OCI-LY7 (cell line): ENCODE data around the gene ALG14. TPM values are rescaled to one million over a fixed set of nuclear protein-coding genes. Genes with fewer than 3 reads are reported as not detected.
A peak's percentile ranks its signal among the peaks of the same experiment; 100 is the strongest.

Experiments used
- BruUV-seq: library from RNA; stranded (reverse); fragments of 400-500 nt; replicated peaks from 2 replicates; lab custom pipeline; 2021; lab: Mats Ljungman, UMichigan
- CTCF ChIA-PET: fragments of 300-600 bp; sonication (Branson Sonifier 250); formaldehyde crosslinking; loops from one replicate; lab custom pipeline; 2022; ENCODE audit warnings: antibody characterized with exemption; ENCODE audit not compliant: unreplicated experiment; lab: Charles Lee
- POLR2A ChIA-PET: fragments of 300-600 bp; sonication (Branson Sonifier 250); formaldehyde crosslinking; loops from one replicate; lab custom pipeline; 2022; ENCODE audit warnings: antibody characterized with exemption; lab: Charles Lee
- DNase-seq: peaks from one replicate; pipeline ENCODE4 v3.0.0-alpha.2; 2015; ENCODE audit warnings: low spot score
- H2AFZ ChIP-seq: fragments of 200-600 bp; sonication (generic), shearing (Covaris generic); 2 replicates; pipeline ENCODE4 v1.6.1; 2014; ENCODE audit warnings: mild to moderate bottlenecking, antibody characterized with exemption, low read length, moderate library complexity
- H3K27ac ChIP-seq: fragments of 200-600 bp; sonication (generic); 2 replicates; pipeline ENCODE4 v1.5.1; 2014; ENCODE audit warnings: mixed run types, low read depth, mild to moderate bottlenecking, moderate library complexity, low read length, inconsistent platforms; ENCODE audit not compliant: poor library complexity, severe bottlenecking
- H3K36me3 ChIP-seq: fragments of 200-600 bp; sonication (generic); 2 replicates; pipeline ENCODE4 v1.6.1; 2014; ENCODE audit warnings: mild to moderate bottlenecking, antibody characterized with exemption, low read length, moderate library complexity, mixed read lengths; ENCODE audit not compliant: insufficient read depth
- H3K4me1 ChIP-seq: fragments of 200-600 bp; sonication (generic); 2 replicates; pipeline ENCODE4 v1.5.1; 2014; ENCODE audit warnings: mild to moderate bottlenecking, low read length; ENCODE audit not compliant: insufficient read depth, poor library complexity, severe bottlenecking
- H3K4me2 ChIP-seq: fragments of 200-600 bp; sonication (generic); 2 replicates; pipeline ENCODE4 v1.6.1; 2014; ENCODE audit warnings: mild to moderate bottlenecking, low read length
- H3K4me3 ChIP-seq: fragments of 200-600 bp; sonication (generic); 2 replicates; pipeline ENCODE4 v1.5.1; 2014; ENCODE audit warnings: mild to moderate bottlenecking, low read depth, low read length; ENCODE audit not compliant: poor library complexity, severe bottlenecking
- H3K79me2 ChIP-seq: fragments of 200-600 bp; sonication (generic); 2 replicates; pipeline ENCODE4 v1.6.1; 2016; ENCODE audit warnings: low read depth, mild to moderate bottlenecking, low read length, moderate library complexity, mixed read lengths; ENCODE audit not compliant: insufficient read depth
- H3K9me2 ChIP-seq: fragments of 200-600 bp; sonication (generic); 2 replicates; pipeline ENCODE4 v1.6.1; 2016; ENCODE audit warnings: mild to moderate bottlenecking, low read length, mixed read lengths; ENCODE audit not compliant: insufficient read depth
- H3K9me3 ChIP-seq: fragments of 200-600 bp; sonication (generic); 2 replicates; pipeline ENCODE4 v1.6.1; 2014; ENCODE audit warnings: mild to moderate bottlenecking, mixed run types, low read length, mixed read lengths
- H4K20me1 ChIP-seq: fragments of 200-600 bp; sonication (generic); 2 replicates; pipeline ENCODE4 v1.6.1; 2014; ENCODE audit warnings: mild to moderate bottlenecking, antibody characterized with exemption, low read length, moderate library complexity, mixed read lengths; ENCODE audit not compliant: insufficient read depth
- EZH2phosphoT487 ChIP-seq: fragments of 200-600 bp; sonication (generic); IDR thresholded peaks from 2 replicates; pipeline ENCODE4 v1.6.1; 2018; ENCODE audit warnings: low read depth, borderline replicate concordance, mild to moderate bottlenecking, mixed run types, antibody characterized with exemption, low read length, moderate library complexity, mixed read lengths
- intact Hi-C: fragments of 100-400 bp; cut with micrococcal nuclease; formaldehyde crosslinking; loops from one replicate; pipeline ENCODE4 v1.10.0; 2022; ENCODE audit not compliant: unreplicated experiment
- total RNA-seq, 2 experiments: library from RNA; depleted of rRNA in 1 of 2; stranded (reverse); fragments of >200 nt in 1 of 2; shearing (Covaris generic) in 1 of 2; gene quantifications; 2 replicates each; pipeline ENCODE4 v1.2.3, GENCODE V29; 2014 to 2022
- TF ChIP-seq, protein P1 (sequence below): fragments of 200-600 bp; sonication (generic); conservative IDR thresholded peaks from 2 replicates; pipeline ENCODE4 v1.5.1; 2014; ENCODE audit warnings: mild to moderate bottlenecking, antibody characterized with exemption, low read length, moderate library complexity, mixed read lengths

The ALG14 gene
- total RNA-seq, 2 experiments from 2014 or later, result 1.6 to 8.3 TPM

DNA sequence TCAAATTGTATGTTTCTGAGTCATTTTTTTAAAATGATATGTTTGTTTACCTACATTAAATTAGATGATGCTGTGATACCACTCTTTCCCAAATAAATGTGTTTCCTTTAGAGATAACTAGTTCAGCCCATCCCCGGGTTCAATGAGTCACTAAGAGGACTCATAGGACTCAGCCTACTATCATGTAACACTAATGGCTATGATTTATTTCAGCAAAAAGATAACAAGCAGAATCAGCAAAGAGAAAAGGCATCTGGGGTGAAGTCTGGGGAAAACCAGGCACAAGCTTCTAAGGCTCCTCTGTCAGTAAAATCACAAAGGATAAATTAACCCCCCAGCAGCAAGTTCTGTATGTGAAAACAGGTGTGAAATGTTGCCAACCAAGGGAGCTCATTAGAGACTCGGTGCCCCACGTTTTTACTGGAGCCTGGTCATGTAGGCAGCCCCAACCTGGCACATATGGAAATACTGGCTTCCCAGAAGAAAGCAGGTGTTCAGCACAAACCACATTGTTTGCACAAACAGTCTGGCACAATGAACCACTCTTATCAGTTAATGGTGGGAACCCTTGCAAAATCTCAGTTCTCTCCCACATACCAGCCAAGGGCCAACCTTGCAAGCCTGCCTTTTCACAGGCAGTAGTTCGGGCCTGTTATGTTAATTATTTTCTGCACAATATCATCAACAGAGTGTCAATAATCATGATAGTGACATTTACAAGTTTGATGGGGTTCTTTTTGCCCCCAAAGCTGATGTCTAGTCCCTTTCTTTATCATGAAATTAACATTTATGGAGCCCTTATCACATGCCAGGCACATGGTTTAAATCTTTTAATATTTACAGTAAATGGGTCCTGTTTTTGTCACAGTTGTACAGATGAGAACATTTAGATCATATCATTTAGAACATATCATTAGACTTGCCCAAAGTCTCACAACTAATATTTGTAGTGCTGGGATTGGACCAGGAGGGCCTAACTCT is 122.8 kb downstream of the ALG14 start:
- TF ChIP-seq EZH2phosphoT487, result no peak
- TF ChIP-seq, protein P1, sequence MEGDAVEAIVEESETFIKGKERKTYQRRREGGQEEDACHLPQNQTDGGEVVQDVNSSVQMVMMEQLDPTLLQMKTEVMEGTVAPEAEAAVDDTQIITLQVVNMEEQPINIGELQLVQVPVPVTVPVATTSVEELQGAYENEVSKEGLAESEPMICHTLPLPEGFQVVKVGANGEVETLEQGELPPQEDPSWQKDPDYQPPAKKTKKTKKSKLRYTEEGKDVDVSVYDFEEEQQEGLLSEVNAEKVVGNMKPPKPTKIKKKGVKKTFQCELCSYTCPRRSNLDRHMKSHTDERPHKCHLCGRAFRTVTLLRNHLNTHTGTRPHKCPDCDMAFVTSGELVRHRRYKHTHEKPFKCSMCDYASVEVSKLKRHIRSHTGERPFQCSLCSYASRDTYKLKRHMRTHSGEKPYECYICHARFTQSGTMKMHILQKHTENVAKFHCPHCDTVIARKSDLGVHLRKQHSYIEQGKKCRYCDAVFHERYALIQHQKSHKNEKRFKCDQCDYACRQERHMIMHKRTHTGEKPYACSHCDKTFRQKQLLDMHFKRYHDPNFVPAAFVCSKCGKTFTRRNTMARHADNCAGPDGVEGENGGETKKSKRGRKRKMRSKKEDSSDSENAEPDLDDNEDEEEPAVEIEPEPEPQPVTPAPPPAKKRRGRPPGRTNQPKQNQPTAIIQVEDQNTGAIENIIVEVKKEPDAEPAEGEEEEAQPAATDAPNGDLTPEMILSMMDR, result no peak

DNA sequence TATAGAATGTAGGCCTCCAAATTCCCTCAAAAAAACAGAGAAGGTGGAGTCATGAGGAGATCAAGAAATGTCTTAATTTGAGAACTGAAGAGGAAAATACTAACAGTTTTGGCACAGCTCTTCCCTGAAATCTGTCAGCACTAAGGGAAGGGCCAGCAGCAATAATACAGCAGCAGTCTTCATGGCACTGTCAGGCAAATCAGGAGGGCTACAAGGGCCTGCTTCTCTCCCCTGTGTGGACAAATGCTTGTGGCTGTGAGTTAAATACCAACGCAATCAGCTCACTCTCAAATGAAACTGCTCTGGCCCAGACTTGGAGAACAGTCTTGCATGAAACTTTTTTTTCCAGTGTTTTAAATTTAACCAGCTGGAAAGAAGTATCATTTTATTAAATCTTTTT is 125.3 kb downstream of the ALG14 start:
- H3K4me2 ChIP-seq, result no peak overlapping the region
- BruUV-seq, result no TSS peak
- H3K27ac ChIP-seq, result no peak overlapping the region
- no peak overlapping the region for H2AFZ ChIP-seq
- peaks cover 3% of the 10 kb centered on the region for H3K4me1 ChIP-seq
- no peak for DNase-seq
- H3K79me2 ChIP-seq, result no peaks in the 10 kb centered on the region
- H4K20me1 ChIP-seq, result no peaks in the 10 kb centered on the region
- H3K9me2 ChIP-seq, result no peaks in the 10 kb centered on the region
- H3K9me3 ChIP-seq, result no peaks in the 10 kb centered on the region
- no peaks in the 10 kb centered on the region for H3K36me3 ChIP-seq
- POLR2A ChIA-PET, result interaction anchor here (0.5 to 0.6 kb wide), 2 partner anchors 31 to 317 kb away, joined by 3 to 6 read pairs; no protein-coding TSS in a partner anchor
- intact Hi-C loops, result no loop called here
- H3K4me3 ChIP-seq, result no peak overlapping the region
- CTCF ChIA-PET, result no interaction called here
- TF ChIP-seq EZH2phosphoT487, result no peak
- TF ChIP-seq, protein P1, result no peak

More for the DNA sequence above, 122.8 kb downstream of the ALG14 start:
- intact Hi-C loops, result no loop called here
- POLR2A ChIA-PET, result no interaction called here
- Histone ChIP-seq H4K20me1 (no peaks in the 10 kb centered on the region), H3K27ac (no peak overlapping the region), H3K4me3 (no peak overlapping the region), H3K4me1 (peaks cover 3% of the 10 kb centered on the region), H3K79me2 (no peaks in the 10 kb centered on the region), H3K36me3 (no peaks in the 10 kb centered on the region), H2AFZ (0 out of 2 replicates have a peak overlapping the region, but pooled peaks have one; percentile 24), H3K9me2 (no peaks in the 10 kb centered on the region), H3K4me2 (no peak overlapping the region), H3K9me3 (no peaks in the 10 kb centered on the region)
- BruUV-seq, result no TSS peak
- CTCF ChIA-PET, result no interaction called here
- no peak for DNase-seq

DNA sequence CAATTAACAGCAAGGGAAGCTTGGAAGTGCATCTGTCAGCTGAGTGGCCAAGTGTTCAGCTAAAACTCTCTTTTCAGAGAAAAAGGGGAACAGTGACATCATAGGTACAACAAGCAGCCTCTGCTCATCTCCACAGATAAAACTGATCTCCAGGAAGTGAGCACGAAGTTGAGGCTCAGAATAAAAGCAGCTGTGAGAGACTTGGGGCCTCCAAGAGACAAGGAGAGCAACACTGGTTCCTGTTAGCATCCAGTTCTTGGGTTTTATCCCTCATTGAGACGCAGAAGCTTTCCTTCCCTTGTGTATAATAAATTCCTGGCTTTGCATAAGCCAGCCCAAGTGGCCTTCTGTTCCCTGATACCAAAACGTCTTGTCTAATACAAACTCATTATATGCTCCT is 125.9 kb downstream of the ALG14 start:
- H3K9me3 ChIP-seq, result no peaks in the 10 kb centered on the region
- intact Hi-C loops, result no loop called here
- CTCF ChIA-PET, result no interaction called here

More for the DNA sequence above, 125.9 kb downstream of the ALG14 start:
- no peak for DNase-seq
- Histone ChIP-seq H3K4me3 (no peak overlapping the region), H3K4me2 (no peak overlapping the region), H2AFZ (no peak overlapping the region), H3K27ac (no peak overlapping the region), H3K4me1 (peaks cover 3% of the 10 kb centered on the region), H4K20me1 (no peaks in the 10 kb centered on the region), H3K9me2 (no peaks in the 10 kb centered on the region), H3K36me3 (no peaks in the 10 kb centered on the region), H3K79me2 (no peaks in the 10 kb centered on the region)
- POLR2A ChIA-PET, result no interaction called here
- BruUV-seq, result no TSS peak
- no peak for TF ChIP-seq EZH2phosphoT487
- TF ChIP-seq, protein P1, result no peak
